H9 (cell line): ENCODE results near the gene BOD1L2. TPM values are rescaled to one million over a fixed set of nuclear protein-coding genes. Genes with fewer than 3 reads are reported as not detected.

ENCODE experiments used
- DNase-seq: peaks from one replicate; pipeline ENCODE4 v3.0.0-alpha.2; 2017
- H2AFZ ChIP-seq: one replicate; pipeline ENCODE4 v1.6.1; 2013; ENCODE audit warnings: mild to moderate bottlenecking, low read length, control low read depth, moderate library complexity
- H2AK5ac ChIP-seq: 2 replicates; pipeline ENCODE4 v1.6.1; 2013; ENCODE audit warnings: low read length, control low read depth, mixed read lengths; ENCODE audit not compliant: insufficient read length
- H2BK120ac ChIP-seq: one replicate; pipeline ENCODE4 v1.6.1; 2013; ENCODE audit warnings: low read depth, mild to moderate bottlenecking, low read length, control low read depth, inconsistent platforms; ENCODE audit not compliant: poor library complexity, severe bottlenecking
- H2BK12ac ChIP-seq: 2 replicates; pipeline ENCODE4 v1.6.1; 2013; ENCODE audit warnings: low read length, control low read depth, mixed read lengths, low read depth; ENCODE audit not compliant: insufficient read length
- H2BK15ac ChIP-seq: 2 replicates; pipeline ENCODE4 v1.6.1; 2013; ENCODE audit warnings: low read depth, low read length, control low read depth
- H2BK20ac ChIP-seq: one replicate; pipeline ENCODE4 v1.6.1; 2013; ENCODE audit warnings: low read depth, mild to moderate bottlenecking, low read length, control low read depth, inconsistent platforms; ENCODE audit not compliant: poor library complexity, severe bottlenecking
- H2BK5ac ChIP-seq: 2 replicates; pipeline ENCODE4 v1.6.1; 2013; ENCODE audit warnings: low read length, control low read depth, mixed read lengths; ENCODE audit not compliant: insufficient read length
- H3K14ac ChIP-seq: 2 replicates; pipeline ENCODE4 v1.6.1; 2013; ENCODE audit warnings: low read length, control low read depth; ENCODE audit not compliant: insufficient read depth
- H3K18ac ChIP-seq: 2 replicates; pipeline ENCODE4 v1.6.1; 2013; ENCODE audit warnings: low read depth, mild to moderate bottlenecking, mixed read lengths, low read length, control low read depth; ENCODE audit not compliant: insufficient read length
- H3K23ac ChIP-seq: 2 replicates; pipeline ENCODE4 v1.6.1; 2013; ENCODE audit warnings: low read length, control low read depth, mixed read lengths, low read depth; ENCODE audit not compliant: insufficient read length
- H3K23me2 ChIP-seq: 2 replicates; pipeline ENCODE4 v1.6.1; 2013; ENCODE audit warnings: low read depth, mild to moderate bottlenecking, mixed read lengths, low read length, control low read depth; ENCODE audit not compliant: insufficient read length, poor library complexity, severe bottlenecking
- H3K27ac ChIP-seq: 2 replicates; pipeline ENCODE4 v1.5.1; 2013; ENCODE audit warnings: low read length, control low read depth, mixed read lengths, low read depth; ENCODE audit not compliant: insufficient read length
- H3K27me3 ChIP-seq: 2 replicates; pipeline ENCODE4 v1.6.1; 2013; ENCODE audit warnings: low read length, control low read depth, inconsistent platforms; ENCODE audit not compliant: insufficient read depth
- H3K4ac ChIP-seq: 2 replicates; pipeline ENCODE4 v1.6.1; 2013; ENCODE audit warnings: low read depth, mild to moderate bottlenecking, control low read depth, inconsistent platforms, low read length, moderate library complexity
- H3K4me1 ChIP-seq: 2 replicates; pipeline ENCODE4 v1.6.1; 2013; ENCODE audit warnings: low read length, control low read depth, inconsistent platforms; ENCODE audit not compliant: insufficient read depth
- H3K4me2 ChIP-seq: 2 replicates; pipeline ENCODE4 v1.6.1; 2013; ENCODE audit warnings: low read length, control low read depth, mixed read lengths; ENCODE audit not compliant: insufficient read length, insufficient read depth
- H3K56ac ChIP-seq: 2 replicates; pipeline ENCODE4 v1.6.1; 2013; ENCODE audit warnings: low read depth, mild to moderate bottlenecking, mixed read lengths, low read length, control low read depth; ENCODE audit not compliant: insufficient read length
- H3K79me1 ChIP-seq: 2 replicates; pipeline ENCODE4 v1.6.1; 2013; ENCODE audit warnings: low read depth, mild to moderate bottlenecking, moderate library complexity, low read length, control low read depth, inconsistent platforms; ENCODE audit not compliant: insufficient read depth, poor library complexity, severe bottlenecking
- H3K79me2 ChIP-seq: 2 replicates; pipeline ENCODE4 v1.6.1; 2013; ENCODE audit warnings: low read length, control low read depth, inconsistent platforms; ENCODE audit not compliant: insufficient read depth
- H3K9ac ChIP-seq: 2 replicates; pipeline ENCODE4 v1.6.1; 2013; ENCODE audit warnings: low read length, control low read depth, mixed read lengths; ENCODE audit not compliant: insufficient read length; ENCODE audit errors: extremely low read depth
- H3K9me3 ChIP-seq: one replicate; pipeline ENCODE4 v1.6.1; 2013; ENCODE audit warnings: low read depth, low read length, inconsistent platforms; ENCODE audit not compliant: control insufficient read depth
- H3T11ph ChIP-seq: one replicate; pipeline ENCODE4 v1.6.1; 2013; ENCODE audit warnings: mild to moderate bottlenecking, low read length, control low read depth, inconsistent platforms
- H4K20me1 ChIP-seq: one replicate; pipeline ENCODE4 v1.6.1; 2013; ENCODE audit not compliant: control insufficient read depth, insufficient read length, insufficient read depth
- H4K5ac ChIP-seq: 2 replicates; pipeline ENCODE4 v1.6.1; 2013; ENCODE audit warnings: low read depth, mild to moderate bottlenecking, mixed read lengths, low read length, control low read depth; ENCODE audit not compliant: insufficient read length
- H4K8ac ChIP-seq: replicated peaks from 2 replicates; pipeline ENCODE4 v1.6.1; 2013; ENCODE audit warnings: low read length, control low read depth, mixed read lengths, low read depth; ENCODE audit not compliant: insufficient read length
- H4K91ac ChIP-seq: 2 replicates; pipeline ENCODE4 v1.6.1; 2013; ENCODE audit warnings: low read depth, mild to moderate bottlenecking, moderate library complexity, mixed read lengths, low read length, control low read depth; ENCODE audit not compliant: insufficient read length
- H3K27ac Mint-ChIP-seq, 3 experiments: 2 replicates in 2 of 3; 3 replicates in 1 of 3; pipeline ENCODE4 v1.8.0; 2020 to 2021; ENCODE audit warnings: mixed read lengths in 3 of 3, mild to moderate bottlenecking in 1 of 3, moderate library complexity in 1 of 3
- H3K27me3 Mint-ChIP-seq: 2 replicates; pipeline ENCODE4 v1.8.0; 2021; ENCODE audit warnings: low read depth, mild to moderate bottlenecking, moderate library complexity, mixed read lengths
- H3K36me3 Mint-ChIP-seq, 3 experiments: 2 replicates in 2 of 3; 3 replicates in 1 of 3; pipeline ENCODE4 v1.8.0; 2020 to 2021; ENCODE audit warnings: low read depth in 3 of 3, mixed read lengths in 3 of 3; ENCODE audit not compliant: insufficient read depth in 1 of 3
- H3K4me1 Mint-ChIP-seq, 2 experiments: 2 replicates each; pipeline ENCODE4 v1.8.0; 2020; ENCODE audit warnings: mixed read lengths in 2 of 2
- H3K4me3 Mint-ChIP-seq, 2 experiments: 2 replicates in 1 of 2; 3 replicates in 1 of 2; pipeline ENCODE4 v1.8.0; 2020 to 2021; ENCODE audit warnings: mild to moderate bottlenecking in 2 of 2, mixed read lengths in 2 of 2, moderate library complexity in 1 of 2
- H3K9me3 Mint-ChIP-seq, 2 experiments: 2 replicates in 1 of 2; 3 replicates in 1 of 2; pipeline ENCODE4 v1.8.0; 2020; ENCODE audit warnings: mild to moderate bottlenecking in 2 of 2, mixed read lengths in 2 of 2, moderate library complexity in 1 of 2
- WGBS: extraction: QIAGEN DNeasy Blood & Tissue Kit; methylation state at CpG from one replicate; pipeline ENCODE4 v1.1.7; 2013; ENCODE audit warnings: missing lambda C conversion rate, low lambda C conversion rate, mixed read lengths; ENCODE audit not compliant: insufficient read length; ENCODE audit errors: extremely low coverage; 5-methylcytosine and 5-hydroxymethylcytosine counted together
- total RNA-seq: library from RNA; stranded (reverse); gene quantifications from 2 replicates; pipeline ENCODE4 v1.2.1, GENCODE V29; 2021
- TF ChIP-seq, protein P1 (sequence below): fragments of 200-600 bp; sonication (generic); conservative IDR thresholded peaks from 3 replicates; pipeline ENCODE4 v1.8.0; 2021; ENCODE audit warnings: antibody characterized with exemption, mild to moderate bottlenecking

Gene BOD1L2
- total RNA-seq, 1 experiment from 2014 or later: not detected

DNA sequence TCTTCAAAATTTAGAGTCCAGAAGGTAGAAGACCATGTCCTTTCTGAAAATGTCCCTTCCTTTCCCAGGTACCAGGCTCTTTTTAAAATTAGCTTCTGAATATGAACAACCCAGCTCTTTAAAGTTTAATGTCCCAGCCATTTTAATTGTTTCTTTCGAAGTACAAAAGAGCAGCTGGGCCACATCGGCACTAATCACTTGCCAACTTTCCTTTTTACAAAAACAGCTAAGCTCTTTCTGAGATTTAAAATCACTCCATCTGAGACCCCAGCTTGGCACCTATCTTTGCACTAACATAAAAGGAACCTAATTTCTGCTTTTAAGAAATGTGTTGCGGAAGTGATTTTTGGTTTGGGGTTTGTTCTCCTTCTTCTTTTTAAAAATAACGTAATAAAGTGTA, 2.6 kb downstream of the BOD1L2 start:
- H3K79me1 ChIP-seq: no peaks in the 10 kb centered on the region
- no peak overlapping the region for H4K5ac ChIP-seq
- no peak overlapping the region for H3K27ac Mint-ChIP-seq
- H2BK15ac ChIP-seq: no peak overlapping the region
- no peaks in the 10 kb centered on the region for H3K9me3 ChIP-seq
- no peak overlapping the region for H2BK120ac ChIP-seq
- no peaks in the 10 kb centered on the region for H4K20me1 ChIP-seq
- no peak overlapping the region for H2AK5ac ChIP-seq
- H3K56ac ChIP-seq: no peak overlapping the region
- no peak overlapping the region for H2BK5ac ChIP-seq
- no peak overlapping the region for H4K91ac ChIP-seq
- no peak overlapping the region for H3K4me3 Mint-ChIP-seq
- no peak overlapping the region for H2AFZ ChIP-seq
- H3K9me3 Mint-ChIP-seq: peaks cover 0 to 2% of the 10 kb centered on the region in 2 experiments; a peak in 2 of 5 replicates
- no peak overlapping the region for H3T11ph ChIP-seq
- H3K9ac ChIP-seq: no peak overlapping the region
- H3K4me1 ChIP-seq: no peaks in the 10 kb centered on the region
- H3K23ac ChIP-seq: no peak overlapping the region
- H3K27me3 Mint-ChIP-seq: peaks cover 12% of the 10 kb centered on the region
- no peaks in the 10 kb centered on the region for H3K36me3 Mint-ChIP-seq
- H3K4me1 Mint-ChIP-seq: peaks cover 31 to 36% of the 10 kb centered on the region in 2 experiments
- no peak overlapping the region for H2BK12ac ChIP-seq
- H3K79me2 ChIP-seq: no peaks in the 10 kb centered on the region
- H3K27me3 ChIP-seq: no peaks in the 10 kb centered on the region
- DNase-seq: no peak
- H3K14ac ChIP-seq: no peak overlapping the region
- no CpG with 5 or more reads among the region's 4 CpGs for WGBS
- no peak overlapping the region for H3K4me2 ChIP-seq
- no peaks in the 10 kb centered on the region for H3K23me2 ChIP-seq
- H3K27ac ChIP-seq: no peak overlapping the region
- TF ChIP-seq, protein P1, sequence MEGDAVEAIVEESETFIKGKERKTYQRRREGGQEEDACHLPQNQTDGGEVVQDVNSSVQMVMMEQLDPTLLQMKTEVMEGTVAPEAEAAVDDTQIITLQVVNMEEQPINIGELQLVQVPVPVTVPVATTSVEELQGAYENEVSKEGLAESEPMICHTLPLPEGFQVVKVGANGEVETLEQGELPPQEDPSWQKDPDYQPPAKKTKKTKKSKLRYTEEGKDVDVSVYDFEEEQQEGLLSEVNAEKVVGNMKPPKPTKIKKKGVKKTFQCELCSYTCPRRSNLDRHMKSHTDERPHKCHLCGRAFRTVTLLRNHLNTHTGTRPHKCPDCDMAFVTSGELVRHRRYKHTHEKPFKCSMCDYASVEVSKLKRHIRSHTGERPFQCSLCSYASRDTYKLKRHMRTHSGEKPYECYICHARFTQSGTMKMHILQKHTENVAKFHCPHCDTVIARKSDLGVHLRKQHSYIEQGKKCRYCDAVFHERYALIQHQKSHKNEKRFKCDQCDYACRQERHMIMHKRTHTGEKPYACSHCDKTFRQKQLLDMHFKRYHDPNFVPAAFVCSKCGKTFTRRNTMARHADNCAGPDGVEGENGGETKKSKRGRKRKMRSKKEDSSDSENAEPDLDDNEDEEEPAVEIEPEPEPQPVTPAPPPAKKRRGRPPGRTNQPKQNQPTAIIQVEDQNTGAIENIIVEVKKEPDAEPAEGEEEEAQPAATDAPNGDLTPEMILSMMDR: no peak
- H3K18ac ChIP-seq: no peak overlapping the region
- H4K8ac ChIP-seq: no peak overlapping the region
- H3K4ac ChIP-seq: no peak overlapping the region
- H2BK20ac ChIP-seq: no peak overlapping the region
